T-cell (primary cell): ENCODE data around the gene BAIAP2L1. TPM values are rescaled to one million over a fixed set of nuclear protein-coding genes. Genes with fewer than 3 reads are reported as not detected.

Source experiments
- ATAC-seq, 4 experiments: fragments of 200-7000 bp in 3 of 4; fragments of 150-1000 bp in 1 of 4; cut with Tn5 transposase; replicated peaks in 1 of 4; 1 replicate in 3 of 4; 2 replicates in 1 of 4; pipeline ENCODE4 v1.10.0; 2021; ENCODE audit warnings: moderate library complexity in 3 of 4, mild to moderate bottlenecking in 2 of 4, moderate number of reproducible peaks in 1 of 4
- CTCF ChIA-PET, 2 donors: fragments of 300-600 bp; sonication (Branson Sonifier 250); formaldehyde crosslinking; loops; one replicate each; lab custom pipeline; 2022; ENCODE audit warnings: antibody characterized with exemption in 2 of 2; lab: Charles Lee
- POLR2A ChIA-PET, 2 donors: fragments of 300-600 bp; sonication (Branson Sonifier 250); formaldehyde crosslinking; loops; one replicate each; lab custom pipeline; 2022; ENCODE audit warnings: antibody characterized with exemption in 2 of 2; lab: Charles Lee
- DNase-seq, 35 experiments: peaks; one replicate each; pipeline versions ENCODE4 v3.0.0 to v3.0.0-alpha.2; 2013 to 2023
- H3K27ac ChIP-seq: one replicate; pipeline ENCODE4 v1.5.1; 2013; ENCODE audit warnings: low read length
- H3K27me3 ChIP-seq, 2 experiments: replicated peaks in 1 of 2; 1 replicate in 1 of 2; 2 replicates in 1 of 2; pipeline versions ENCODE4 v1.6.1 to v1.7.0; 2013; ENCODE audit warnings: low read length in 1 of 2, mixed read lengths in 1 of 2; ENCODE audit not compliant: control insufficient read depth in 2 of 2, insufficient read depth in 2 of 2; ENCODE audit errors: extremely low read depth in 1 of 2
- H3K36me3 ChIP-seq, 2 donors: 1 replicate in 1 of 2; 2 replicates in 1 of 2; pipeline versions ENCODE4 v1.6.1 to v1.7.0; 2013; ENCODE audit warnings: low read length in 1 of 2; ENCODE audit not compliant: control insufficient read depth in 2 of 2, insufficient read depth in 1 of 2; ENCODE audit errors: extremely low read depth in 1 of 2
- H3K4me1 ChIP-seq, 2 experiments: 1 replicate in 1 of 2; 2 replicates in 1 of 2; pipeline versions ENCODE4 v1.6.1 to v1.7.0; 2013; ENCODE audit warnings: low read length in 2 of 2, mixed read lengths in 1 of 2; ENCODE audit not compliant: insufficient read depth in 2 of 2, control insufficient read depth in 1 of 2; ENCODE audit errors: extremely low read depth in 1 of 2
- H3K4me3 ChIP-seq, 2 donors: 1 replicate in 1 of 2; 2 replicates in 1 of 2; pipeline versions ENCODE4 v1.5.1 to v1.7.0; 2013; ENCODE audit warnings: mild to moderate bottlenecking in 2 of 2, low read length in 1 of 2, moderate library complexity in 1 of 2; ENCODE audit not compliant: control insufficient read depth in 1 of 2; ENCODE audit errors: extremely low read depth in 1 of 2
- H3K9me3 ChIP-seq: 2 replicates; pipeline ENCODE4 v1.7.0; 2013
- H3K27ac Mint-ChIP-seq, 2 donors: one replicate each; pipeline ENCODE4 v1.8.0; 2020 to 2021; ENCODE audit warnings: mild to moderate bottlenecking in 2 of 2, mixed read lengths in 2 of 2
- H3K27me3 Mint-ChIP-seq, 2 donors: one replicate each; pipeline ENCODE4 v1.8.0; 2021 to 2022; ENCODE audit warnings: mixed read lengths in 2 of 2
- H3K36me3 Mint-ChIP-seq: one replicate; pipeline ENCODE4 v1.8.0; 2021; ENCODE audit warnings: mixed read lengths
- H3K4me1 Mint-ChIP-seq, 3 donors: one replicate each; pipeline ENCODE4 v1.8.0; 2020 to 2022; ENCODE audit warnings: mixed read lengths in 3 of 3, mild to moderate bottlenecking in 1 of 3
- H3K4me3 Mint-ChIP-seq, 3 donors: one replicate each; pipeline ENCODE4 v1.8.0; 2020 to 2022; ENCODE audit warnings: mild to moderate bottlenecking in 3 of 3, mixed read lengths in 3 of 3, moderate library complexity in 3 of 3
- H3K9me3 Mint-ChIP-seq, 3 donors: one replicate each; pipeline ENCODE4 v1.8.0; 2020 to 2022; ENCODE audit warnings: mixed read lengths in 3 of 3
- WGBS: methylation state at CpG from one replicate; pipeline ENCODE4 v1.1.5; 2013; ENCODE audit warnings: missing lambda C conversion rate; ENCODE audit not compliant: insufficient coverage; 5-methylcytosine and 5-hydroxymethylcytosine counted together
- total RNA-seq, 35 experiments: library from RNA in 6 of 35; stranded (reverse) in 6 of 35; fragments of 120-200 nt in 1 of 35; gene quantifications; one replicate each; pipeline versions ENCODE4 v1.2.1 to v1.2.4 and lab custom pipeline; 2013 to 2026

BAIAP2L1 gene
- total RNA-seq, 5 donors from 2014 or later (not counting 1 experiment from before 2014, with no cell fraction given): 0.92 to 2.6 (median 1.5) TPM

- H3K36me3 ChIP-seq: no peaks in the 10 kb centered on the region
- CTCF ChIA-PET: no interaction called here
- Mint-ChIP-seq H3K4me3 (no peak overlapping the region), H3K27ac (no peak overlapping the region), H3K36me3 (peaks cover 11% of the 10 kb centered on the region), H3K27me3 (no peaks in the 10 kb centered on the region), H3K4me1 (no peaks in the 10 kb centered on the region), H3K9me3 (no peaks in the 10 kb centered on the region)
- H3K27ac ChIP-seq: no peak overlapping the region
- no peak overlapping the region for H3K4me3 ChIP-seq
- POLR2A ChIA-PET: no interaction called here
- no peaks in the 10 kb centered on the region for H3K9me3 ChIP-seq
- no peaks in the 10 kb centered on the region for H3K27me3 ChIP-seq
- no peak for DNase-seq
- no peak for ATAC-seq
- 92% methylated on average over 13 of the region's 22 CpGs for WGBS
- no peaks in the 10 kb centered on the region for H3K4me1 ChIP-seq
These were observed 94.8 kb downstream of the BAIAP2L1 start for GRCh38 chr7:98305951-98306535.

- ChIA-PET CTCF (no interaction called here), POLR2A (no interaction called here)
These were observed 97.0 kb downstream of the BAIAP2L1 start for GRCh38 chr7:98303906-98304305.

GRCh38 chr7:98303176-98303865 is 97.6 kb downstream of the BAIAP2L1 start:
- no peaks in the 10 kb centered on the region for H3K4me1 Mint-ChIP-seq
- H3K4me3 Mint-ChIP-seq: no peak overlapping the region
- ChIA-PET POLR2A (interaction anchor here in 1 of 2 donors (0.6 kb wide), 1 partner anchor 407 kb away, joined by 3 read pairs; no protein-coding TSS in a partner anchor), CTCF (no interaction called here)
- no peaks in the 10 kb centered on the region for H3K4me1 ChIP-seq
- no peak overlapping the region for H3K4me3 ChIP-seq
- no peak overlapping the region for H3K27ac ChIP-seq
- DNase-seq (no peak), ATAC-seq (no peak)
- peaks cover 10% of the 10 kb centered on the region for H3K36me3 Mint-ChIP-seq
- no peaks in the 10 kb centered on the region for H3K27me3 ChIP-seq
- WGBS: 98% methylated on average over 5 of the region's 19 CpGs
- no peaks in the 10 kb centered on the region for H3K36me3 ChIP-seq
- no peak overlapping the region for H3K27ac Mint-ChIP-seq
- H3K9me3 ChIP-seq: no peaks in the 10 kb centered on the region
- no peaks in the 10 kb centered on the region for H3K9me3 Mint-ChIP-seq
- no peaks in the 10 kb centered on the region for H3K27me3 Mint-ChIP-seq

More at GRCh38 chr7:98303906-98304305, 97.0 kb downstream of the BAIAP2L1 start:
- ATAC-seq (no peak), DNase-seq (no peak)
- H3K36me3 ChIP-seq: no peaks in the 10 kb centered on the region
- no peak overlapping the region for H3K27ac Mint-ChIP-seq
- no peak overlapping the region for H3K27ac ChIP-seq
- 95% methylated on average over 13 of the region's 15 CpGs for WGBS
- H3K4me1 Mint-ChIP-seq: no peaks in the 10 kb centered on the region
- H3K27me3 ChIP-seq: no peaks in the 10 kb centered on the region
- H3K9me3 ChIP-seq: no peaks in the 10 kb centered on the region
- no peak overlapping the region for H3K4me3 ChIP-seq
- no peaks in the 10 kb centered on the region for H3K27me3 Mint-ChIP-seq
- no peaks in the 10 kb centered on the region for H3K9me3 Mint-ChIP-seq
- peaks cover 11% of the 10 kb centered on the region for H3K36me3 Mint-ChIP-seq
- no peaks in the 10 kb centered on the region for H3K4me1 ChIP-seq
- no peak overlapping the region for H3K4me3 Mint-ChIP-seq

GRCh38 chr7:98301693-98302470 is 99.0 kb downstream of the BAIAP2L1 start:
- H3K27me3 ChIP-seq: no peaks in the 10 kb centered on the region
- no peak overlapping the region for H3K4me3 Mint-ChIP-seq
- no peak overlapping the region for H3K4me3 ChIP-seq
- CTCF ChIA-PET: no interaction called here
- peaks cover 0 to under 1% of the 10 kb centered on the region in 2 donors for H3K36me3 ChIP-seq
- no peaks in the 10 kb centered on the region for H3K4me1 ChIP-seq
- no peak overlapping the region for H3K27ac Mint-ChIP-seq
- H3K36me3 Mint-ChIP-seq: no peaks in the 10 kb centered on the region
- DNase-seq (no peak), ATAC-seq (no peak)
- no peaks in the 10 kb centered on the region for H3K27me3 Mint-ChIP-seq
- no peaks in the 10 kb centered on the region for H3K9me3 ChIP-seq
- H3K9me3 Mint-ChIP-seq: no peaks in the 10 kb centered on the region
- WGBS: 83% methylated on average over 15 of the region's 22 CpGs
- POLR2A ChIA-PET: no interaction called here
- no peak overlapping the region for H3K27ac ChIP-seq
- H3K4me1 Mint-ChIP-seq: no peaks in the 10 kb centered on the region

DNA sequence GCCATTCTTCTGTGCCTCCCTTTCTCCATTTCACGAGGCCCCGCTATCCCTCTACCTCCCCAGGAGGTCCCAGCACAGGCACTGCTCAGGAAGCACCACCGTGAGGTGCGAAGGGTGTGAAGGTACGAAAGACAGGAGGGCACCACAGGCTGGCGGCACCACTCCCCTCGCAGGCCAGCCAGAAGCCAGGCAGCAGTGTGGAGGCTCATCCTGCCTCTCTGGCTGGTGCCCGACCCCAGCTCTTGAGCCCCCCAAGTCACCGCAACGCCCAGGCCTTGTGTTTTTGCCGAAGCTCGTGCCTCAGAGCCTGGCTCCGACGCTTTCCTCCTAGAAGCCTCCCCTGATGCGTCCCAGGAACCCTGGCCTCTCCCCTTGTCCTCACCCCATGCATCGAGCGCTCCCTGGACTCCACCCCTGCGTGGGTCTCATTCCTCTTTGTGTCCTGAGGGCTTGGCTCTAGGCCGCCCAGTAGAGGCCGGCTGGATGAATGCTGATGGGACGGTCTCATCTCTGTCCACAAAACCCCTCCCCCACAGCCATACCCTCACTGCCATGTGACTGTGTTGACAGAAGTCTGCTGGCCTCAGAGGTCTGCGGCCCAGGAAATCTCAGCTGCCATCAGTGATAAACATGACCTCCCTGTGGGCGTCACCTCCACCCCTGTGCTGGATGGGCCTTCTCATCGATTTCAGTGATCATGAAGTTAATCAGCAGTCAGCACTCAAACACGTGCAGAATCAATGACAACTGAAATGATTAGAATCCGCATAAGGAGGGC is 100.1 kb downstream of the BAIAP2L1 start:
- Mint-ChIP-seq H3K9me3 (no peaks in the 10 kb centered on the region), H3K36me3 (no peaks in the 10 kb centered on the region), H3K27me3 (no peaks in the 10 kb centered on the region), H3K27ac (no peak overlapping the region), H3K4me3 (no peak overlapping the region), H3K4me1 (no peaks in the 10 kb centered on the region)
- H3K9me3 ChIP-seq: no peaks in the 10 kb centered on the region
- peaks cover 0 to 3% of the 10 kb centered on the region in 2 donors for H3K36me3 ChIP-seq
- H3K27ac ChIP-seq: no peak overlapping the region
- no peak for DNase-seq
- no peak overlapping the region for H3K4me3 ChIP-seq
- H3K27me3 ChIP-seq: no peaks in the 10 kb centered on the region
- H3K4me1 ChIP-seq: no peaks in the 10 kb centered on the region
- WGBS: 94% methylated on average over 18 of the region's 26 CpGs
- no peak for ATAC-seq
- CTCF ChIA-PET: no interaction called here
- POLR2A ChIA-PET: no interaction called here

- H3K9me3 Mint-ChIP-seq: no peaks in the 10 kb centered on the region
- H3K27ac Mint-ChIP-seq: no peak overlapping the region
- H3K4me1 ChIP-seq: no peaks in the 10 kb centered on the region
- no peaks in the 10 kb centered on the region for H3K27me3 Mint-ChIP-seq
- ATAC-seq (no peak), DNase-seq (no peak)
- ChIA-PET CTCF (no interaction called here), POLR2A (no interaction called here)
- H3K4me3 Mint-ChIP-seq: no peak overlapping the region
- 93% methylated on average over 18 of the region's 21 CpGs for whole genome bisulfite sequencing
- no peaks in the 10 kb centered on the region for H3K9me3 ChIP-seq
- peaks cover 6 to 8% of the 10 kb centered on the region in 2 donors for H3K36me3 ChIP-seq
- H3K27me3 ChIP-seq: no peaks in the 10 kb centered on the region
- no peaks in the 10 kb centered on the region for H3K36me3 Mint-ChIP-seq
- H3K4me3 ChIP-seq: no peak overlapping the region
- H3K4me1 Mint-ChIP-seq: no peaks in the 10 kb centered on the region
- no peak overlapping the region for H3K27ac ChIP-seq
These were observed 103.1 kb downstream of the BAIAP2L1 start for GRCh38 chr7:98297626-98298286.
